HG03025 (cell line): ENCODE measurements around the gene SUCNR1.
"Not testable (repeated sequence)": the region's sequence is repeated elsewhere in the genome, so short reads cannot be mapped to it uniquely, and the experiment has no call there.

Source experiments
- ATAC-seq: cut with Tn5 transposase; IDR thresholded peaks from one replicate; pipeline ENCODE4 v1.9.1; 2021; ENCODE audit warnings: mild to moderate bottlenecking, moderate library complexity; ENCODE audit not compliant: unreplicated experiment, low FRiP score

The SUCNR1 gene, protein sequence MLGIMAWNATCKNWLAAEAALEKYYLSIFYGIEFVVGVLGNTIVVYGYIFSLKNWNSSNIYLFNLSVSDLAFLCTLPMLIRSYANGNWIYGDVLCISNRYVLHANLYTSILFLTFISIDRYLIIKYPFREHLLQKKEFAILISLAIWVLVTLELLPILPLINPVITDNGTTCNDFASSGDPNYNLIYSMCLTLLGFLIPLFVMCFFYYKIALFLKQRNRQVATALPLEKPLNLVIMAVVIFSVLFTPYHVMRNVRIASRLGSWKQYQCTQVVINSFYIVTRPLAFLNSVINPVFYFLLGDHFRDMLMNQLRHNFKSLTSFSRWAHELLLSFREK

DNA sequence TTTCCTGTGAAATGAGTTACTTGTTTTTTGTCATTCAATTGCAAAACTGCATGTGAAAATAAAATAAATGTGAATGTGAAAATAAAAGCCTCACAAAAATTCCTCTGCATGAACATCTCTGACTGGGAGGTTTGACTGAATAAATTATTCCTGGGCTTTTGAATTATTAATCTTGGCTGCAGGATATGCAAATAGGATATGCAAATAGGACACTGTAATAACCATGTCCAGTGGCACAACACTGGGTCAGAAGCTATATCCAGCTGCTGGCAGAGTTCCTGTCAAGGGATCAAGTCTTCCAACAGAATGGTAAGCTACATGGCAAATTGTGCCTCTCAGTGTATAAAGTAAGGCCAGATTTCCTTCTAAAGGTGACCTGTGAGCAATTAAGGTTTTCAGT lies at the start of gene SUCNR1:
TSS of gene SUCNR1 (plus strand) at position 246 of the 400 bp plus-strand sequence. CDS start 6,250 bp downstream, outside the sequence.
- ATAC-seq: no peak

- ATAC-seq: no peak
Measured at GRCh38 chr3:151827816-151828215, 45.6 kb upstream of the SUCNR1 start.

GRCh38 chr3:151835751-151836525 lies 37.5 kb upstream of the SUCNR1 start:
- ATAC-seq: no peak

- no peak for ATAC-seq
Measured at GRCh38 chr3:151837057-151837456, 36.4 kb upstream of the SUCNR1 start.

DNA sequence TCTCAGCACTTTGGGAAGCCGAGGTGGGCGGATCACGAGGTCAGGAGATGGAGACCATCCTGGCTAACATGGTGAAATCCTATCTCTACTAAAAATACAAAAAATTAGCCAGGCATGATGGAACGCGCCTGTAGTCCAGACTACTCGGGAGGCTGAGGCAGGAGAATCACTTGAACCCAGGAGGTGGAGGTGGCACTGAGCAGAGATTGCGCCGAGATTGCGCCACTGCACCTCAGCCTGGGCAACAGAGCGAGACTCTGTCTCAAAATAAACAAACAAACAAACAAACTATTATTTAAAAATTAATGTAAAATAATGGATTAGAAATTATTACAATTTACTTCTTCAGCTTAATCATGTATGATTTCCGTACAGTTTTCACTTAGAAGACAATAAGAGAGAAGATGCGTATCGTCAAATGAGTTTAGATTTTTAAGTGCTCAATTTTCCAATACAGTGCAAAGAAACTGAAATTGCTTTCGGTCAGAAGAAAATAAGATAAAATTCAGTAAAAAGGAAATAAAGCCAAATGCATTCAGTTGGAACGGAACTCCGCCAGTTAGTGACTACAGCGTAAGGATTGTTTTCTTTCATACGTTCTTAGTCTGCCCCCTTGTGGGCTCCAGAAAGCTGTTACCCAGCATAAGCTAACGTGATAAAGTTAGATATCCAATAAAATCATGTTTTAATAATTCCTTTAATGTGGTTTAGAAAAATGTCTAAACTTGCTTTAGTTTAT lies 34.7 kb upstream of the SUCNR1 start:
- peak; percentile 59 for ATAC-seq

DNA sequence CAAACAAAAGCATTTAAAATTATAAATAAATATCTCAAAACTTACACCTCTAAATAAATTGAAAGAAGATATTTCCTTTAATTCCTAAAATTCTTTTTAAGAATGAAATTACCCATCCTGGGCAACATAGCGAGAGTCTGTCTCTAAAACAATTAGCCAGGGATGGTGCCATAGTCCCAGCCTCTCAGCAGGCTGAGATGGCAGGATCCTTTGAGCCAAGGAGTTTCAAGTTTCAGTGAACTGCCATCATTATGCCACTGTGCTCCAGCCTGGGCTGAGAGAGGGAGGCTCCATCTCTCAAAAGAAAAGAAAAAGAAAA lies 34.2 kb upstream of the SUCNR1 start:
- no peak for ATAC-seq

DNA sequence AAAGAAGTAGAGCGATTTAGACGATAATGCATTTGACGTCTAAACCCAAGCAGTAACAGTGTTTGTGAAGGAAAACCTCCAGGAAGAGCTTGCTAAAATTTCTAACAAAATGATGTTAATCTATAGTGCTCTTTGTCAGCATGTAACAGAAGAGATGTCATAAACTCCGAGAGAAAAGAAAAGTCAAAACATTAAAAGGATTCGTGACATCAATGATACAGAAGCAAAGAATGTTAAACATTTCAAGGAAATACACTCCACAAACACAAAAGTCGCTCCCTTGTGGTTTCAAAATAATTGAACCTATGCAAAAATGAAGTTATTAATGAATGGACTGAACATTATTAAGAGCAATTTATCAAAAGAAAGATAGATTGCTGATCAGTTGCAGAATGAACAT lies 31.6 kb upstream of the SUCNR1 start:
- ATAC-seq: no peak

DNA sequence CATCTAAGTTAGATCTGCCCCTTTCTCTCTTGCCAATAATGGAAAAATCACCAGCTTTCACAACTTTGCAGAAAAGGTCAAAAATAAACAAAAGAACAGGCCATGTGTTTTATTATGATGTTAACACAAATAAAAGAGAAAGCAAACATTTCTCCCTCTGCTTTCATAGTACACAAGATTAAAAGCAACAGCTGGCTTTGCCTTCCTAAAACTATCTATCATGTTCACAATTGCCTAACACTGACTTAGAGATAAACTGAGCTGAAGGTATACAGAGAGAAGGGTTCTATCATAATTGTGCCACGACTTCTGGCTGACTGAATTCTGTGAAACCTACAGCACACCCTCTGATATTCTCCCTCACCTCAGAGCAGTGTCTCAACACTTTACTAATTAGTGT lies 30.2 kb upstream of the SUCNR1 start:
- ATAC-seq: no peak

GRCh38 chr3:151845306-151845905 lies 28.0 kb upstream of the SUCNR1 start:
- no peak for ATAC-seq

GRCh38 chr3:151850065-151850464 lies 23.4 kb upstream of the SUCNR1 start:
- ATAC-seq: not testable (repeated sequence)

- ATAC-seq: no peak
Measured at GRCh38 chr3:151852074-151852811, 21.2 kb upstream of the SUCNR1 start.

- ATAC-seq: no peak
Measured at GRCh38 chr3:151856118-151856517, 17.3 kb upstream of the SUCNR1 start.

DNA sequence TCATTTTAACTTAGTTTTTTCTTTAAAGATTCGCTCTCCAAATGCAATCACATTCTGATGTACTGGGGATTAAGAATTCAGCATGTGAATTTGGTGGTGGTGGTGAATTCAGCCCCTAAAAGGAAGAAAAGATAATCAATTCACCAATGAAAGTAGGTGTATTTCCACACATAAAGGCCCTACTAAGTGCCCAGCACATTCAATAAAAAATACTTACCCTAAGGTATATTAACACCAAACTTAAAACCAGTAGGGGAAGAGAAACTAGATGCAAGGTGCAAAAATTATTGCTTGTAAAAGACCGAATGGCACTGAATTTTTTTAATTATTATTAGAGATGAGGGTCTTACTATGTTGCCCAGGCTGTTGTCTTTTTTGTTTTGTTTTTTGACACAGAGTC lies 16.8 kb upstream of the SUCNR1 start:
- no peak for ATAC-seq

GRCh38 chr3:151859233-151859673 lies 14.2 kb upstream of the SUCNR1 start:
- ATAC-seq: no peak

DNA sequence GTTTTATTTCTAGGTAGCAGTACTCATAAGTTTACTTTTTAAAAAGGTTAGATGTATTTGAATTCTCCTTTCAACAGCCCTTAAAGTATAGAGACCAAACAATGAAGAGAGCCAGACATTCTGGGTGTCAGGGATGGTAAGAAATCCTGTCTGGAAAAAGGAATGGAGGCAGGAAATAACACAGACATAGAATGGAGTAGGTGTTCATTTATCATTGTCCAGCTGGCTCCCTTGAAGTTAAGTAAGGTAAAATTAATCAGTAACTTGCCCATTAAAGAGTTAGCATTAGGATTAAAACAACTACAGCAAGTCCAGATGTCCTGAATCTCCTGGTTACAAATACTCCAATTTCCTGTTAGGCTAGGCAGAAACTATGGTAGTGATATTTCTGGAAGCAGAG lies 13.5 kb upstream of the SUCNR1 start:
- no peak for ATAC-seq

DNA sequence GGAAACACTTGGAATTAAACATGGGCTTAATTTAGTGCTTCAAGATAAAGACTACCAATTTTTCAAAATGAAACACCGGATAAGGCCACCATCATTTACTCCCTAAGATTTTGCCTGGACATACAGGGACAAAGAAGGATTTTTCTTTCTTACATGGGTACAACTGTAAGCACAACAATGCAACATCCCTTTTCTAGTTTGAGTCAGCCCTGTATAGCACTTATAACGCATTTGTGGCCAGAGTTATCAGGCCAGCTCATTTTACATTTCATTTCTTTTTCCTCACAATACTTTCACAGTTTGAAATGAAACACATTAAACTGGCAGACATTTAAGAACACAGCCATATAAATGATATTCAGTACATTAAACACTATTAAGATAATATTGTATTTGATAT lies 9.8 kb upstream of the SUCNR1 start:
- no peak for ATAC-seq

GRCh38 chr3:151864423-151865101 lies 8.9 kb upstream of the SUCNR1 start:
- ATAC-seq: no peak

DNA sequence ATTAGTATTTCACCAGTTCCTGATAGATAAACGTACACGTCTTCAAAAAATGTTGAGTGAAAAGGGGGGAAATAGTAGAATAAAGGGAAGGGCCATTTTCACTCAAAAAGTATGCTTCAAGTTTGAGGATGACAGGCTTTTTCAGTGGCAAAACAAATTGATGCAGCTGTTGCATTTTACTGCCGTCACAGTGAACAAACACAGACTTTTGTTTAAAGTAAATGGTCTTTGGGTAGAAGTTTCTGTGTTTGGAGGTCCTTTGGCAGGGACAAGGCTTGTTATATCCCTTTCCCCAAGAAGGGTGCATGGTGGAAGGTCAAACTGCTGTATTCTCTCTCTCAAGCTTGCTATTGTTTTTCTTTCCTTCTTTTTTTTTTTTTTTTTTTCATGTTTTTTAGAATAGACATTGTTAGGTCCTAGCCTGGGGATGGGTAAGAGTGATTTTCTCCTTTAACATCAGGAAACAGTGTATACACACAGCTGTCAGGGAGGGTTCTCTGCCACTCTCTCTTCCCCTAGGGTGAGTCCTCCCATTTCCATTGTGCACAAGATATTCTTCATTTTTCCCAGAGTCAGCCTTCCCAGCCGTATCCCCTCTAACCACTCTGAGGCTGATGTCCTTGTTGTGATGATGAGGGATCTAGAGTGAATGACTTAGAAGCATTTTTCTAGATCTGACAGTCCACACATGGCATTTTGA lies 6.6 kb upstream of the SUCNR1 start:
- ATAC-seq: no peak

GRCh38 chr3:151867666-151868065 lies 5.8 kb upstream of the SUCNR1 start:
- ATAC-seq: no peak
